H9 (cell line): ENCODE measurements around the gene LARGE1. TPM values are rescaled to one million over a fixed set of nuclear protein-coding genes. Genes with fewer than 3 reads are reported as not detected.

Source experiments
- DNase-seq: peaks from one replicate; pipeline ENCODE4 v3.0.0-alpha.2; 2017
- H2AFZ ChIP-seq: one replicate; pipeline ENCODE4 v1.6.1; 2013; ENCODE audit warnings: mild to moderate bottlenecking, low read length, control low read depth, moderate library complexity
- H2AK5ac ChIP-seq: 2 replicates; pipeline ENCODE4 v1.6.1; 2013; ENCODE audit warnings: low read length, control low read depth, mixed read lengths; ENCODE audit not compliant: insufficient read length
- H2BK120ac ChIP-seq: one replicate; pipeline ENCODE4 v1.6.1; 2013; ENCODE audit warnings: low read depth, mild to moderate bottlenecking, low read length, control low read depth, inconsistent platforms; ENCODE audit not compliant: poor library complexity, severe bottlenecking
- H2BK12ac ChIP-seq: 2 replicates; pipeline ENCODE4 v1.6.1; 2013; ENCODE audit warnings: low read length, control low read depth, mixed read lengths, low read depth; ENCODE audit not compliant: insufficient read length
- H2BK15ac ChIP-seq: 2 replicates; pipeline ENCODE4 v1.6.1; 2013; ENCODE audit warnings: low read depth, low read length, control low read depth
- H2BK20ac ChIP-seq: one replicate; pipeline ENCODE4 v1.6.1; 2013; ENCODE audit warnings: low read depth, mild to moderate bottlenecking, low read length, control low read depth, inconsistent platforms; ENCODE audit not compliant: poor library complexity, severe bottlenecking
- H2BK5ac ChIP-seq: 2 replicates; pipeline ENCODE4 v1.6.1; 2013; ENCODE audit warnings: low read length, control low read depth, mixed read lengths; ENCODE audit not compliant: insufficient read length
- H3K14ac ChIP-seq: 2 replicates; pipeline ENCODE4 v1.6.1; 2013; ENCODE audit warnings: low read length, control low read depth; ENCODE audit not compliant: insufficient read depth
- H3K18ac ChIP-seq: 2 replicates; pipeline ENCODE4 v1.6.1; 2013; ENCODE audit warnings: low read depth, mild to moderate bottlenecking, mixed read lengths, low read length, control low read depth; ENCODE audit not compliant: insufficient read length
- H3K23ac ChIP-seq: 2 replicates; pipeline ENCODE4 v1.6.1; 2013; ENCODE audit warnings: low read length, control low read depth, mixed read lengths, low read depth; ENCODE audit not compliant: insufficient read length
- H3K23me2 ChIP-seq: 2 replicates; pipeline ENCODE4 v1.6.1; 2013; ENCODE audit warnings: low read depth, mild to moderate bottlenecking, mixed read lengths, low read length, control low read depth; ENCODE audit not compliant: insufficient read length, poor library complexity, severe bottlenecking
- H3K27ac ChIP-seq: 2 replicates; pipeline ENCODE4 v1.5.1; 2013; ENCODE audit warnings: low read length, control low read depth, mixed read lengths, low read depth; ENCODE audit not compliant: insufficient read length
- H3K27me3 ChIP-seq: 2 replicates; pipeline ENCODE4 v1.6.1; 2013; ENCODE audit warnings: low read length, control low read depth, inconsistent platforms; ENCODE audit not compliant: insufficient read depth
- H3K4ac ChIP-seq: 2 replicates; pipeline ENCODE4 v1.6.1; 2013; ENCODE audit warnings: low read depth, mild to moderate bottlenecking, control low read depth, inconsistent platforms, low read length, moderate library complexity
- H3K4me1 ChIP-seq: 2 replicates; pipeline ENCODE4 v1.6.1; 2013; ENCODE audit warnings: low read length, control low read depth, inconsistent platforms; ENCODE audit not compliant: insufficient read depth
- H3K4me2 ChIP-seq: 2 replicates; pipeline ENCODE4 v1.6.1; 2013; ENCODE audit warnings: low read length, control low read depth, mixed read lengths; ENCODE audit not compliant: insufficient read length, insufficient read depth
- H3K56ac ChIP-seq: 2 replicates; pipeline ENCODE4 v1.6.1; 2013; ENCODE audit warnings: low read depth, mild to moderate bottlenecking, mixed read lengths, low read length, control low read depth; ENCODE audit not compliant: insufficient read length
- H3K79me1 ChIP-seq: 2 replicates; pipeline ENCODE4 v1.6.1; 2013; ENCODE audit warnings: low read depth, mild to moderate bottlenecking, moderate library complexity, low read length, control low read depth, inconsistent platforms; ENCODE audit not compliant: insufficient read depth, poor library complexity, severe bottlenecking
- H3K79me2 ChIP-seq: 2 replicates; pipeline ENCODE4 v1.6.1; 2013; ENCODE audit warnings: low read length, control low read depth, inconsistent platforms; ENCODE audit not compliant: insufficient read depth
- H3K9ac ChIP-seq: 2 replicates; pipeline ENCODE4 v1.6.1; 2013; ENCODE audit warnings: low read length, control low read depth, mixed read lengths; ENCODE audit not compliant: insufficient read length; ENCODE audit errors: extremely low read depth
- H3K9me3 ChIP-seq: one replicate; pipeline ENCODE4 v1.6.1; 2013; ENCODE audit warnings: low read depth, low read length, inconsistent platforms; ENCODE audit not compliant: control insufficient read depth
- H3T11ph ChIP-seq: one replicate; pipeline ENCODE4 v1.6.1; 2013; ENCODE audit warnings: mild to moderate bottlenecking, low read length, control low read depth, inconsistent platforms
- H4K20me1 ChIP-seq: one replicate; pipeline ENCODE4 v1.6.1; 2013; ENCODE audit not compliant: control insufficient read depth, insufficient read length, insufficient read depth
- H4K5ac ChIP-seq: 2 replicates; pipeline ENCODE4 v1.6.1; 2013; ENCODE audit warnings: low read depth, mild to moderate bottlenecking, mixed read lengths, low read length, control low read depth; ENCODE audit not compliant: insufficient read length
- H4K8ac ChIP-seq: replicated peaks from 2 replicates; pipeline ENCODE4 v1.6.1; 2013; ENCODE audit warnings: low read length, control low read depth, mixed read lengths, low read depth; ENCODE audit not compliant: insufficient read length
- H4K91ac ChIP-seq: 2 replicates; pipeline ENCODE4 v1.6.1; 2013; ENCODE audit warnings: low read depth, mild to moderate bottlenecking, moderate library complexity, mixed read lengths, low read length, control low read depth; ENCODE audit not compliant: insufficient read length
- H3K27ac Mint-ChIP-seq, 3 experiments: 2 replicates in 2 of 3; 3 replicates in 1 of 3; pipeline ENCODE4 v1.8.0; 2020 to 2021; ENCODE audit warnings: mixed read lengths in 3 of 3, mild to moderate bottlenecking in 1 of 3, moderate library complexity in 1 of 3
- H3K27me3 Mint-ChIP-seq: 2 replicates; pipeline ENCODE4 v1.8.0; 2021; ENCODE audit warnings: low read depth, mild to moderate bottlenecking, moderate library complexity, mixed read lengths
- H3K36me3 Mint-ChIP-seq, 3 experiments: 2 replicates in 2 of 3; 3 replicates in 1 of 3; pipeline ENCODE4 v1.8.0; 2020 to 2021; ENCODE audit warnings: low read depth in 3 of 3, mixed read lengths in 3 of 3; ENCODE audit not compliant: insufficient read depth in 1 of 3
- H3K4me1 Mint-ChIP-seq, 2 experiments: 2 replicates each; pipeline ENCODE4 v1.8.0; 2020; ENCODE audit warnings: mixed read lengths in 2 of 2
- H3K4me3 Mint-ChIP-seq, 2 experiments: 2 replicates in 1 of 2; 3 replicates in 1 of 2; pipeline ENCODE4 v1.8.0; 2020 to 2021; ENCODE audit warnings: mild to moderate bottlenecking in 2 of 2, mixed read lengths in 2 of 2, moderate library complexity in 1 of 2
- H3K9me3 Mint-ChIP-seq, 2 experiments: 2 replicates in 1 of 2; 3 replicates in 1 of 2; pipeline ENCODE4 v1.8.0; 2020; ENCODE audit warnings: mild to moderate bottlenecking in 2 of 2, mixed read lengths in 2 of 2, moderate library complexity in 1 of 2
- CTCF ChIP-seq: fragments of 200-600 bp; sonication (generic); conservative IDR thresholded peaks from 3 replicates; pipeline ENCODE4 v1.8.0; 2021; ENCODE audit warnings: antibody characterized with exemption, mild to moderate bottlenecking
- WGBS: extraction: QIAGEN DNeasy Blood & Tissue Kit; methylation state at CpG from one replicate; pipeline ENCODE4 v1.1.7; 2013; ENCODE audit warnings: missing lambda C conversion rate, low lambda C conversion rate, mixed read lengths; ENCODE audit not compliant: insufficient read length; ENCODE audit errors: extremely low coverage; 5-methylcytosine and 5-hydroxymethylcytosine counted together
- total RNA-seq: library from RNA; stranded (reverse); gene quantifications from 2 replicates; pipeline ENCODE4 v1.2.1, GENCODE V29; 2021

The LARGE1 gene
- total RNA-seq, 1 experiment from 2014 or later: 43.5 TPM

- Mint-ChIP-seq H3K36me3 (no peaks in the 10 kb centered on the region; a peak in 1 of 7 replicates), H3K4me1 (peaks cover 0 to 3% of the 10 kb centered on the region in 2 experiments; a peak in 1 of 4 replicates), H3K27ac (no peak overlapping the region), H3K27me3 (peaks cover 87% of the 10 kb centered on the region), H3K4me3 (no peak overlapping the region), H3K9me3 (no peaks in the 10 kb centered on the region; a peak in 1 of 5 replicates)
- Histone ChIP-seq H3T11ph (no peak overlapping the region), H2BK5ac (no peak overlapping the region), H3K14ac (no peak overlapping the region), H4K91ac (no peak overlapping the region), H3K79me2 (no peaks in the 10 kb centered on the region), H3K27me3 (no peaks in the 10 kb centered on the region), H3K79me1 (no peaks in the 10 kb centered on the region), H3K56ac (no peak overlapping the region), H3K9me3 (no peaks in the 10 kb centered on the region), H3K23ac (no peak overlapping the region), H4K8ac (no peak overlapping the region), H3K4ac (no peak overlapping the region), H3K23me2 (no peaks in the 10 kb centered on the region), H4K5ac (no peak overlapping the region), H3K27ac (no peak overlapping the region), H2BK120ac (no peak overlapping the region), H2AK5ac (no peak overlapping the region), H2BK20ac (no peak overlapping the region), H2BK15ac (no peak overlapping the region), H3K4me1 (no peaks in the 10 kb centered on the region), H3K4me2 (no peak overlapping the region), H2BK12ac (no peak overlapping the region), H2AFZ (no peak overlapping the region), H3K18ac (no peak overlapping the region), H3K9ac (no peak overlapping the region), H4K20me1 (no peaks in the 10 kb centered on the region)
- no peak for DNase-seq
- no CpG with 5 or more reads among the region's 4 CpGs for WGBS
- no peak for TF ChIP-seq CTCF
These were observed 664.5 kb downstream of the LARGE1 start for GRCh38 chr22:33255791-33256190.
